A549 (cell line): ENCODE results near the gene CD7. TPM values are rescaled to one million over a fixed set of nuclear protein-coding genes. Genes with fewer than 3 reads are reported as not detected.

ENCODE experiments used
- ATAC-seq, 2 experiments: fragments of 200-7000 bp in 1 of 2; fragments of >200 bp in 1 of 2; cut with Nextera tagmentation in 1 of 2; cut with Tn5 transposase in 1 of 2; 3 replicates each; pipeline versions ENCODE4 v1.8.0 to v1.9.1; 2018 to 2020; ENCODE audit warnings: mild to moderate bottlenecking in 1 of 2, moderate library complexity in 1 of 2
- CTCF ChIA-PET: fragments of 300-600 bp; sonication (Branson Sonifier 250); formaldehyde crosslinking; extraction: SDS; loops from one replicate; lab custom pipeline; 2021; ENCODE audit warnings: antibody characterized with exemption, inconsistent platforms; lab: Yijun Ruan, JAX
- POLR2A ChIA-PET: fragments of 350-600 bp; formaldehyde crosslinking; extraction: SDS; loops from one replicate; lab custom pipeline; 2021; ENCODE audit warnings: antibody characterized with exemption, inconsistent platforms; lab: Yijun Ruan, JAX
- DNase-seq, 2 experiments: peaks; one replicate each; pipeline versions ENCODE4 v3.0.0 to v3.0.0-alpha.2; 2011 to 2016; ENCODE audit warnings: low read depth in 1 of 2, low spot score in 1 of 2
- FAIRE-seq: peaks from 2 replicates; lab custom pipeline; 2011; peaks lifted over from hg19 to GRCh38; lab: Jason Lieb, UNC
- H3K27ac ChIP-seq, 2 experiments: fragments of >200 bp; sonication (Bioruptor Twin); formaldehyde crosslinking; 3 replicates each; pipeline ENCODE4 v1.5.1; 2016 to 2017
- H3K4me1 ChIP-seq: fragments of >200 bp; sonication (Bioruptor Twin); formaldehyde crosslinking; 3 replicates; pipeline ENCODE4 v1.6.1; 2016
- H3K4me2 ChIP-seq: fragments of >200 bp; sonication (Bioruptor Twin); formaldehyde crosslinking; 3 replicates; pipeline ENCODE4 v1.6.1; 2016
- H3K4me3 ChIP-seq: fragments of >200 bp; sonication (Bioruptor Twin); formaldehyde crosslinking; 3 replicates; pipeline ENCODE4 v1.5.1; 2016
- H3K9me3 ChIP-seq: fragments of >200 bp; sonication (Bioruptor Twin); formaldehyde crosslinking; 3 replicates; pipeline ENCODE4 v1.6.1; 2016
- CBX2 ChIP-seq: fragments of 200-600 bp; sonication (generic); IDR thresholded peaks from 2 replicates; pipeline ENCODE4 v1.6.1; 2016; ENCODE audit warnings: low read depth, mild to moderate bottlenecking, borderline replicate concordance
- CEBPB ChIP-seq, 2 experiments: fragments of >200 bp in 1 of 2; sonication (Bioruptor Twin) in 1 of 2; formaldehyde crosslinking in 1 of 2; IDR thresholded peaks; 2 replicates each; pipeline ENCODE4 v1.6.1; 2012 to 2016
- CHD2 ChIP-seq: fragments of 150-350 bp; IDR thresholded peaks from 2 replicates; pipeline ENCODE4 v1.6.1; 2014; ENCODE audit warnings: low read length; ENCODE audit not compliant: partially characterized antibody
- CTCF ChIP-seq: fragments of >200 bp; sonication (Bioruptor Twin); formaldehyde crosslinking; IDR thresholded peaks from 3 replicates; pipeline ENCODE4 v1.5.1; 2016
- EHMT2 ChIP-seq: fragments of 200-600 bp; sonication (generic); IDR thresholded peaks from 2 replicates; pipeline ENCODE4 v1.6.1; 2016; ENCODE audit warnings: antibody characterized with exemption, low read depth, mild to moderate bottlenecking, moderate library complexity
- ELK1 ChIP-seq: fragments of 150-350 bp; IDR thresholded peaks from 2 replicates; pipeline ENCODE4 v1.6.1; 2014; ENCODE audit warnings: low read depth, mild to moderate bottlenecking, low read length
- FOSL2 ChIP-seq, 2 experiments: fragments of 450-650 bp in 1 of 2; fragments of >200 bp in 1 of 2; sonication (Bioruptor Twin) in 1 of 2; formaldehyde crosslinking; IDR thresholded peaks; 2 replicates each; pipeline versions ENCODE4 v1.5.0 to v1.6.1; 2016 to 2020; ENCODE audit warnings: mild to moderate bottlenecking in 1 of 2, moderate library complexity in 1 of 2
- GATA3 ChIP-seq: IDR thresholded peaks from 2 replicates; pipeline ENCODE4 v1.6.1; 2012; ENCODE audit warnings: borderline replicate concordance
- HDAC2 ChIP-seq: fragments of 200-600 bp; sonication (generic); IDR thresholded peaks from 2 replicates; pipeline ENCODE4 v1.6.1; 2016
- HMGXB4 ChIP-seq: fragments of 250-450 bp; sonication (Bioruptor Pico); IDR thresholded peaks from 2 replicates; pipeline ENCODE4 v1.5.0; 2021; ENCODE audit warnings: mild to moderate bottlenecking, moderate library complexity, borderline replicate concordance
- HOXB13 ChIP-seq: fragments of 250-450 bp; sonication (Bioruptor Pico); IDR thresholded peaks from 2 replicates; pipeline ENCODE4 v1.5.0; 2020; ENCODE audit warnings: low read depth, mild to moderate bottlenecking, moderate library complexity
- MAX ChIP-seq: IDR thresholded peaks from 2 replicates; pipeline ENCODE4 v1.6.1; 2012
- MYC ChIP-seq: IDR thresholded peaks from 2 replicates; pipeline ENCODE4 v1.6.1; 2012; ENCODE audit warnings: mild to moderate bottlenecking, inconsistent platforms, low read length, improper control_type of control experiment, borderline replicate concordance
- NPAS2 ChIP-seq: fragments of 250-450 bp; sonication (Bioruptor Pico); IDR thresholded peaks from 2 replicates; pipeline ENCODE4 v1.8.0; 2022; ENCODE audit warnings: mild to moderate bottlenecking, moderate library complexity, borderline replicate concordance
- POLR2A ChIP-seq: IDR thresholded peaks from 2 replicates; pipeline ENCODE4 v1.6.1; 2012; ENCODE audit warnings: mild to moderate bottlenecking, low read length
- RARB ChIP-seq: fragments of 250-450 bp; sonication (Bioruptor Pico); IDR thresholded peaks from 2 replicates; pipeline ENCODE4 v1.8.0; 2021; ENCODE audit warnings: mild to moderate bottlenecking, moderate library complexity
- RNF2 ChIP-seq: fragments of 200-600 bp; sonication (generic); IDR thresholded peaks from 2 replicates; pipeline ENCODE4 v1.6.1; 2016; ENCODE audit warnings: low read depth, mild to moderate bottlenecking, antibody characterized with exemption, moderate library complexity, borderline replicate concordance
- WGBS: methylation state at CpG from one replicate; pipeline ENCODE4 v1.1.6; 2017; ENCODE audit errors: missing lambda C conversion rate; 5-methylcytosine and 5-hydroxymethylcytosine counted together
- polyA plus RNA-seq, 4 experiments: library from polyadenylated mRNA; depleted of rRNA in 3 of 4; stranded (reverse); fragments of >200 nt; fragmentation: RNase III in 1 of 4; extraction: RNeasy Plus Mini Kit Qiagen cat#74134 plus additional on column Dnase treatment in 1 of 4; gene quantifications; 2 replicates in 3 of 4; 3 replicates in 1 of 4; pipeline ENCODE4 v1.2.3, GENCODE V29; 2011 to 2017

Gene CD7
- polyA plus RNA-seq, 2 of the 4 experiments (the other 2 are of a cell fraction) = not detected

GRCh38 chr17:82281502-82282238 lies 35.7 kb downstream of the CD7 start:
- CTCF ChIA-PET = interaction anchor here (0.8 to 3.9 kb wide), 10 partner anchors 10 to 262 kb away, joined by 3 to 20 read pairs (median 6); no protein-coding TSS in a partner anchor
- Histone ChIP-seq H3K4me3 (no peak overlapping the region), H3K27ac (peak overlapping the region; percentile 82 to 87), H3K4me1 (peaks cover 35% of the 10 kb centered on the region), H3K9me3 (peaks cover under 1% of the 10 kb centered on the region; the same call in 1 of the 3 replicates), H3K4me2 (peak overlapping the region; percentile 50)
- no peak for FAIRE-seq
- ATAC-seq = peak; percentile 47 to 51
- TF ChIP-seq CHD2 = no peak
- TF ChIP-seq FOSL2 (IDR thresholded peaks at IDR 0.05) = no peak
- peak; percentile 55 for TF ChIP-seq FOSL2 (CRISPR knock-in tag; IDR thresholded peaks at IDR 0.05)
- TF ChIP-seq MAX = peak; percentile 65; the same call in 1 of the 2 replicates
- TF ChIP-seq ELK1 = no peak
- 0 out of 2 replicates have a peak, but pooled peaks have one; percentile 50 for TF ChIP-seq MYC
- TF ChIP-seq, all 56 proteins: peak for 3
- DNase-seq = peak in 1 of 2 experiments; percentile 54
- 54% methylated on average over 22 of the region's 22 CpGs for WGBS
- POLR2A ChIA-PET = interaction anchor here (1.0 to 4.3 kb wide), 3 partner anchors 11 to 16 kb away, joined by 4 to 39 read pairs (median 10); no protein-coding TSS in a partner anchor

GRCh38 chr17:82281076-82281475 lies 36.3 kb downstream of the CD7 start:
- POLR2A ChIA-PET = interaction anchor here (4.3 kb wide), 1 partner anchor 12 kb away, joined by 39 read pairs; no protein-coding TSS in a partner anchor

GRCh38 chr17:82280537-82280936 lies 36.9 kb downstream of the CD7 start:
- Histone ChIP-seq H3K9me3 (no peaks in the 10 kb centered on the region), H3K27ac (peak overlapping the region; percentile 51 to 82; a peak in 5 of 6 replicates), H3K4me1 (peaks cover 35% of the 10 kb centered on the region), H3K4me3 (no peak overlapping the region), H3K4me2 (no peak overlapping the region)
- 93% methylated on average over 8 of the region's 8 CpGs for WGBS
- TF ChIP-seq GATA3 (no peak), HOXB13 (CRISPR knock-in tag) (no peak), CEBPB (IDR thresholded peaks at IDR 0.05) (peak in 1 of 2 experiments; percentile 40; a peak in 1 of 4 replicates), RNF2 (no peak)
- ATAC-seq (no peak), FAIRE-seq (no peak), DNase-seq (no peak)
- CTCF ChIA-PET = interaction anchor here (1.2 to 3.9 kb wide), 3 partner anchors 10 to 41 kb away, joined by 3 to 20 read pairs (median 3); no protein-coding TSS in a partner anchor
- POLR2A ChIA-PET = interaction anchor here (4.3 kb wide), 1 partner anchor 12 kb away, joined by 39 read pairs; no protein-coding TSS in a partner anchor

More at GRCh38 chr17:82281076-82281475, 36.3 kb downstream of the CD7 start:
- Histone ChIP-seq H3K4me2 (no peak overlapping the region; the same call in 2 of the 3 replicates), H3K4me1 (peaks cover 35% of the 10 kb centered on the region)
- TF ChIP-seq HDAC2 (no peak), CBX2 (no peak), NPAS2 (CRISPR knock-in tag) (no peak)
- TF ChIP-seq, all 56 proteins: peak for 0
- no peak overlapping the region for H3K4me3 ChIP-seq
- DNase-seq = no peak
- 86% methylated on average over 7 of the region's 7 CpGs for WGBS
- H3K9me3 ChIP-seq = no peaks in the 10 kb centered on the region
- FAIRE-seq = no peak
- peak overlapping the region; percentile 51 to 82; a peak in 5 of 6 replicates for H3K27ac ChIP-seq
- CTCF ChIA-PET = interaction anchor here (0.8 to 3.9 kb wide), 4 partner anchors 10 to 261 kb away, joined by 3 to 20 read pairs (median 3); no protein-coding TSS in a partner anchor
- no peak for ATAC-seq

- FAIRE-seq (no peak), DNase-seq (no peak), ATAC-seq (no peak)
- H3K4me2 ChIP-seq = no peak overlapping the region
- CTCF ChIA-PET = interaction anchor here (0.8 to 1.0 kb wide), 2 partner anchors 34 to 43 kb away, joined by 3 to 4 read pairs; no protein-coding TSS in a partner anchor
- peaks cover 40% of the 10 kb centered on the region for H3K4me1 ChIP-seq
- POLR2A ChIA-PET = no interaction called here
- no peak overlapping the region for H3K4me3 ChIP-seq
- peak overlapping the region in 1 of 2 experiments; percentile 22; a peak in 1 of 6 replicates for H3K27ac ChIP-seq
- 85% methylated on average over 16 of the region's 16 CpGs for WGBS
- no peaks in the 10 kb centered on the region for H3K9me3 ChIP-seq
- TF ChIP-seq EHMT2 = no peak
- TF ChIP-seq MYC = no peak
- no peak for TF ChIP-seq ELK1
- no peak for TF ChIP-seq RNF2
- no peak for TF ChIP-seq CTCF
- no peak for TF ChIP-seq POLR2A
- no peak for TF ChIP-seq HMGXB4 (CRISPR knock-in tag)
- TF ChIP-seq RARB (CRISPR knock-in tag) = no peak
- no peak for TF ChIP-seq NPAS2 (CRISPR knock-in tag)
Observed at GRCh38 chr17:82278786-82279391, 38.5 kb downstream of the CD7 start.
